GM15510 (cell line): Measurements from ENCODE around the gene MIDN.

Source experiments
- POLR2A ChIP-seq: IDR thresholded peaks from 3 replicates; pipeline ENCODE4 v1.6.1; 2011; ENCODE audit warnings: borderline replicate concordance; ENCODE audit not compliant: insufficient read length; ENCODE audit errors: extremely low read depth

The MIDN gene

GRCh38 chr19:1248139-1248785 lies at the start of gene MIDN:
Gene MIDN, plus strand, starts transcription at chr19:1248583. Its CDS starts 1,714 bp downstream, at chr19:1250297.
- peak; percentile 96 for TF ChIP-seq POLR2A

- TF ChIP-seq POLR2A, result no peak
Measured at GRCh38 chr19:1199531-1199930, 48.9 kb upstream of the MIDN start.

- TF ChIP-seq POLR2A, result peak; percentile 83
Measured at GRCh38 chr19:1205114-1206099, 43.0 kb upstream of the MIDN start, which contains the start of gene STK11. Gene STK11, plus strand, starts transcription at chr19:1205778. Its CDS starts 1,136 bp downstream, at chr19:1206914.

GRCh38 chr19:1206150-1206863 lies 42.1 kb upstream of the MIDN start:
- TF ChIP-seq POLR2A, result no peak

- TF ChIP-seq POLR2A, result no peak
Measured at GRCh38 chr19:1206864-1207450, 41.4 kb upstream of the MIDN start.

- no peak for TF ChIP-seq POLR2A
Measured at GRCh38 chr19:1210227-1210538, 38.2 kb upstream of the MIDN start.

- TF ChIP-seq POLR2A, result no peak
Measured at GRCh38 chr19:1211494-1212234, 36.7 kb upstream of the MIDN start.

- no peak for TF ChIP-seq POLR2A
Measured at GRCh38 chr19:1213391-1214286, 34.7 kb upstream of the MIDN start.

- TF ChIP-seq POLR2A, result no peak
Measured at GRCh38 chr19:1214299-1214861, 34.0 kb upstream of the MIDN start.

GRCh38 chr19:1214862-1215731 lies 33.3 kb upstream of the MIDN start:
- no peak for TF ChIP-seq POLR2A

GRCh38 chr19:1216756-1217155 lies 31.6 kb upstream of the MIDN start:
- no peak for TF ChIP-seq POLR2A

- TF ChIP-seq POLR2A, result no peak
Measured at GRCh38 chr19:1217366-1217765, 31.0 kb upstream of the MIDN start.
